GM18868 (cell line): Measurements from ENCODE around the gene TGFBR1.
A peak's percentile ranks its signal among the peaks of the same experiment; 100 is the strongest.

Experiments used
- ATAC-seq: cut with Tn5 transposase; IDR thresholded peaks from one replicate; pipeline ENCODE4 v1.9.1; 2021; ENCODE audit warnings: mild to moderate bottlenecking, moderate library complexity; ENCODE audit not compliant: unreplicated experiment

Gene TGFBR1

DNA sequence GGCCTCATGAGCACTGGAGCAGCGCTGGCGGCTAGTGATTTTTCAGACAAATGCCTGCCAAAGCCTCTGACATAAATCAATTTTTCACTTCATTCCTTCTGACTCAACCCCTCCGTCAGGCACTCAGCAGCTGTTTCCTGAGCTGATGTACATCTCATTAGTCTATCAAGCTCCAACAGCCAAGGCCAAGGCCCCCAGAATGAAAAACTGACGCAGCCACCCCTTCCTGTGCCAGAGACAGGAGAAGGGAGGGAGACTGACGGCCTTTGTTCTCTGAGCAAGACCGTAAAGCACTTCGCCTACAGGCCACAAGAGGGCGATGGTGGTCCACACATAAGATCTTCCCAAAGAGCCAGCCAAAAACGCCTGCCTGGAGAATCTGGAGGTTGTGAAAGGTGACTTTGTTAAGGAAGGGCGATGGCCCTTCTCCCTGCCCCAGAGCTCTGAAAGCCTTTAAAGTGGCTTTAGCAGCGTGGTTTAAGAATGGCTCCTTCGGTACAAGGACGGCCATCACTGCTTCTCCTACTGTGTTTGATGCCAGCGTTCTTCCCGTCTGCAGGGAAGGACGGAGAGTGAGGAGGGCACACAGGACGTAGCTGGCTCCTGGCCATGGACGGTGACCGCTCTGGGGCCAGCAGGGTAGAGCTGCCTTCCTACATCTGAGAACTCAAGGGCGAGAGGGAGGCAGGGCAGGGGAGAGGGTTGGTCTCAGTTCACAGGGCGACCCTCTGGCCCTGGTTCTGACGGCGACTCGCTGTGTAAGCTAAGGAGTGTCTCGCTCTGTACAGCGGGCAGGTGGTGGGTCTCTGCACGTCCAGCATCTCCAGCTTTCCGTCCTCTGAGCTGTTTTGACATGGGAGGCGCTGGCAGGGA, 79.8 kb downstream of the TGFBR1 start:
- ATAC-seq: peak; percentile 49

DNA sequence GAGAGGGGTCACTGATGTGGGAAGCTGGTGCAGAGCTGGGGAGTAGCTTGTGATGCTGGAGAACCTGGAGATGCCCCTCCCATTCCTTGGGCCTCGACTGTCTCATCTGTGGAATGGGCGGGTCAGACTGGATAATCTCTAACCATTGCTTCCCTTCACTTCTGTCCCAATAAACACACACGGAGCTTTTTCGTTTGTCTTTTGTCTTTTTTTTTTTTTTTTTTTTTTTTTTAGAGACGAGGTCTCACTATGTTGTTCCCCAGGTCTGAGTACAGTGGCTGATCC, 80.4 kb downstream of the TGFBR1 start:
- no peak for ATAC-seq

DNA sequence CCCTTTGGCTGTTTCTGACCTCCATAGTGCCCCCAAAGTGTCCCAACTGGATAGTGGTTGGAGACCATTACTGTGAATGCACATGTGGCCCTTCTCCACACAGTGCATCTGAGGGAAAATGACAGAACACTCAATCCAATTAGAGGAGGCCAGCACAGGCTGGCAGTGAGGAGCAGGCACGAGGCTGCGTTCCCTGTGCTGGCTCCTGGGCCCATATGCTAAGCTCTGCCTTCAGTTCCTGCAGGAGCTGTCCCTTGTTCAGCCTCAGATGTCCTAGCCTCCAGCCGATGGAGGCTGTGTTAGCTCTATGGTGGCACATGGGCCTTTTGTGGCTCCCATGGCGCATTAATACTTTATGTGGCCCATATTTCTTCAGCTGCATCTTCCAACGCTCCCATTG, 81.0 kb downstream of the TGFBR1 start:
- no peak for ATAC-seq

DNA sequence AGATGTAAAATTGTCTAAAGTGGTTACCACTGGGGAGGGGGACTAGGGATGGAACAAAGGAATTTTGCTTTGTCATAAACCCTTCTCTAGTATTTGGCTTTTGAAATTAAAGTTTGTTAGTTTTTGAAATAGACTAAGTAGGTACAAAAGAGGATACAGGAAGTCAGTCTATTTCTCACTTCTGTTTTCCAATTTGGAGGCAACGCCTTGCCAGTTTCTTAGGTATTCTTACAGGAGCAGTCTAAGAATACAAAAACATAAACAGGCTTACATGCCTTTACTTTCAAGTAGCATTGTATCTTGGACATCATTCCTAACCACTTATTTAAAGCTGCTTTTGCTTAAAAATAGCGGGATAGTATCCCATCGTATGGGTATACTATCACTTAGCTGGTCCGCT, 82.4 kb downstream of the TGFBR1 start:
- ATAC-seq: no peak

DNA sequence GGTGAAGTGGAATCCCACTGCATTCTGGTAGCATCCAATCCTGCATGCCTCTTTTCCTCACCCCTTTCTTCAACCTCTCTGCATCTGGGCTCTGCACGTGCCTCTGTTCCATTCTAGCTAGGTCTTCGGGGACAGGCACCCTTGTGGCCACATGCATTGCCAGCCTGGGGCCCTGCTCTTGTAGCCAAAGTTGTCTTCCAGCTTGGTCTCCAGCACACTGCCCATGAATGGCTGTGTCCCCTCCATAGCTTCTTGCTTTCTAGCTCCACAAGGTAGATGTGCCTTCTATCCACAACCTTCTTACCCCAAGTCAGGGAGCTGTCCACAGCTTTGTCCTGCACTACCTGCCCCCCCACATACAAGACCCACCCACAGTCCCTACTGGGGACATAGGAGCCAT, 84.3 kb downstream of the TGFBR1 start:
- ATAC-seq: no peak

DNA sequence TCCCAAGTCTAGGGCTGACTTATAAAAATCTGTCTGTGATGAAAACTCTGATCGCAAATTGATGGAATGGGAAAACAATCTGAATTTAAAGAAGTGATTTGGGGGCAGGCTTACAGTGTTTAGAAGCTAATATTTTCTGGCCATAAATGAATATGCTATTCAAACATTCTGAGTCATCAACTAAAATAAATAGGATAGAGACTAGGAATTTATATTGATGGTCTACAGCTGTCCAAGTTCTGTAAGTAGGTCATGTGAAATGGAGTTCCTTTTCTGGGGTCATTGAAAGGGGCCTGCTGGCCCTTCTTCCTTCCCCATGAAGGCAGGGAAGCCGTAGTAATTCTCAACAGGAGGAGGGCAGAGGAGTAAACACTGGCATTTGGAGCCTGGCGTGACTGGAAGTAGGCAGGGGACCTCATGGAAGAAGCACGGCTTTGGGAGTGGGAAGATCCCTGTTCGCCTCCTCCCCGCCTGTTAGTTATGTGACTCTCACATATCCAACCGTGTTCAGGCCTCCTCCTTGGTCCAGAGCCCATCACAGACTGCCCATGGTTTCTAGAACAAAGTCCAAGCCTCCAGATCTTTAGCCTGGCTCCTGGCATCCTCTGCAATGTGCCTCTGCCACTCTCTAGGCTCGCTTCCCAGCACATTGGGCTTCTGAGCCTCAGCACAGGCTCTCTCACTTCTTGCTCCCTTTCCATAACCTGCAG, 85.1 kb downstream of the TGFBR1 start:
- no peak for ATAC-seq

DNA sequence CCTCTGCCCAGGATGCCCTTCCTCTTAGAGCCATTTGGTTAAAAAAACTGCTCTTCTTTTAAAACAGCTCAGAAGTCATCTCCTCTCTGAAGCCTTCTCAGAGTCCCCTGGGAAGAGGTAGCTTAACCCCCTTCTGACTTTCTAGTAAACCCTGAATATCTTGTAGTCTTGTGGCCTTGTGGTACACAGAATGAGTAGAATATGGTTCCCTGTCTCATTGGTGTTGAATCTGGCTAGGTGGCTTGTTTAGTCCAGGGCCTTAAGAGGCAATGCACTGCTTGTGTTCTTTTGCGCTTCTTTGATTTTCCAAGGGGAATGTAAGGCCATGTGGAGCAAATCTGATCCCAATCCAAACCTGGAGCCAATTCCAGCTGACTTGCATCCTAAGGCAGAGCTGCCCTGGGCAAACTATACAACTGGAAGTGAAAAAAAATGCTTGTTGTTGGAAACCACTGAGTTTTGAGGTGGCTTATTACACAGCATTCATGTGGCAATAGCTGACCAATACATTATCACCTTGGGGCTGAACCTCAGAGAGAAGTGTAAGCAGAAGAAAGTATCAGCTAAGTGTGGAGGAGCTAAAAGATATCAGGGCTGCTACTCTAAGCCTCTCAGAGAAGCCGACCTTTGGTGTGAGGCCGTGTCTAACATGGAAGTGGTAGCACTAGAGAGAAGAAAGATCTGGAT, 85.8 kb downstream of the TGFBR1 start:
- no peak for ATAC-seq

DNA sequence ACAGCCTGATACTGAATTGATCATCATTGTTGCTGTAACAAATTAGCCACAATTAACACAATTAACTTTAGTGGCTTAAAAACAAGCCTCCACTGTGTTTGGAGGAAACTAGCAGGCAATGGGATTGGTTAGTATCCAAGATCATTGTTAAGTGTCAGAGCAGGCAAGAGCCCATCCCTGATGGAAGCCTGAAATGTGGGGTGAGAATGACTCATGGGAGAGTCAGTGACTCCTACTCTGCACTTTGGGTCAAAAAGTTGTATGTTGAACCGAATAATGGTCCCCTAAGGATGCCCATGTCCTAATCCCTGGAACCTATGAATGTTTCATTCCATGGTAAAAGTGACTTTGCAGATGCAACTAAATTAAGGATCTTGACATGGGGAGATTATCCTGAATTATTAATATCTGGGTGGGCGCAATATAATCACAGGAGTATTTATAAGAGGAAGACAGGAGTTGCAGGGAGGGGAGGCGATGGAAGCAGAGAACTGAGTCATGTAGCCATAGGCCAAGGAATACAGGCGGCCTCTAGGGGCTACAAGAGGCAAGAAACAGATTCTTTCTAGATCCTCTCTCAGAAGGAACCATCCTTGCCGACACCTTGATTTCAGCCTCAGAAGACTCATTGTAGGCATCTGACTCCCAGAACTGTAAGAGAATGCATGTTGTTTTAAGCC, 88.0 kb downstream of the TGFBR1 start:
- no peak for ATAC-seq

DNA sequence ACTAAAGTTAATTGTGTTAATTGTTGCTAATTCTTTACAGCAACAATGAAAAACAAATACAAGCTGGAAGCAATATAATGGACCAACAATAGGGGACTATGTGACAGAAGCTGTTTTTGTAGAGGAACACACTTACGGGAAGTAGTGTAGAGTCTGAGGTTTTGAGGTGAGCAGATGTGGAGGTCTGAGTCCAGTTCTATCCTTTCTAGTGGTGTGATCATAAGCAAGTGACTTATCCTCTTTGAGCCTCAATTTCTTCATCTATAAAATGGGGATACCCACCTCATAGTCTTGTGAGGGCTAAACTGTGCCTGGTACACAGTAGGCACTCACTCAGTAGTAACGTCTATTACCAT, 88.5 kb downstream of the TGFBR1 start:
- no peak for ATAC-seq

DNA sequence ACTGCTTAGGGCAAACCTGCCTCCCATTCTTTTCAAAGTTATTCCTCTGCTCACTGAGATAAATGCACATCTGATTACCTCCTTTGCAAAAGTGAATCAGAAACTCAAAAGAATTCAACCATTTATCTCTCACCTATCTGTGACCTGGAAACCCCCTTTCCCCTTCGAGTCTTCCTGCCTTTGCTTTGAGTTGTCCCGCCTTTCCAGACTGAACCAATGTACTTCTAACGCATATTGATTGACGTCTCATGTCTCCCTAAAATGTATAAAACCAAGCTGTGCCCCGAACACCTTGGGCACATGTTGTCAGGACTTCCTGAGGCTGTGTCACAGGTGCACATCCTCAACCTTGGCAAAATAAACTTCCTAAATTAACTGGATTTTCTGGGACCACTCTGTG, 91.6 kb downstream of the TGFBR1 start:
- peak; percentile 40 for ATAC-seq

DNA sequence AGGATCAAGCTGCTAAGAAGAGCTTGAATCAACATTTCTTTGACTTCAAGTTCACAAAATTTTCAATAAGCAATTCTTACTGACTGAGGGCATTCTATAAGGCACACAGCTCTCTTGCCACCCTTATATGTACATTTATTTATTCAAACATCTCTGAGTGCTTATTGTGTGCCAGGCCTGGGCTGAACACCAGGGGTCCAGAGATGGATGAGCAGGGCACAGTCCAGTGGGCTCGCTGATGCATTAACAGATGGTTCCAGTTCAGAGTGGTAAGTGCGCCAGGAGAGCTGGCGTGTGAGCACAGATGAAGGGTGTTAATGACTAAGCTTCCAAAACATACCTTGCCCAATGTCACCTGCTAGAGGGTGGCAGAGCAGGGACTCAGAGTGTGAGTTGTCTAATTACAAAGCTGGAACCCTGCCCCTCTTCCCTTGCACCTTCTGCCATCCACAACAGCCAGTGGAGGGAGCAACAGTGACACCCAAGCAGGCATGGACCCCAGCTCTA, 92.3 kb downstream of the TGFBR1 start:
- ATAC-seq: no peak

DNA sequence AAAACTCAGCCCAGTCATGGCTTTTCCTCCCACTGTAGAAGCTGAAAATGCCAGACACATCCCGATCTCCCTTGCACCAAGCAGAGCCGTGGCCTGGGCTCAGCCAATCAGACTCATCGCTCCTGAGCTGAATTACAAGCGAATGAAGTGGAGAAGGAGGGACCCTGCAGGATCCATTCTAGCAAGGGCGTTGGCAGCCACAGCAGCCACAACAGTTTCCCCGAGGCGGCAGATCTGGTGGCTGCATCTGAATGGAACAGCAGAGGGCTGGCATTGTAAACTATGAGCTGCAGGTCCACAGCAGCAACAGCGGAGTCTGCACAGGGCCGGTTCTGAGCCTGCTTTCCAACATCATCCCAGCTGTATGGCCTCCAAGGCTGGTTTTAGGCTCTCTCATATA, 93.1 kb downstream of the TGFBR1 start:
- ATAC-seq: no peak

DNA sequence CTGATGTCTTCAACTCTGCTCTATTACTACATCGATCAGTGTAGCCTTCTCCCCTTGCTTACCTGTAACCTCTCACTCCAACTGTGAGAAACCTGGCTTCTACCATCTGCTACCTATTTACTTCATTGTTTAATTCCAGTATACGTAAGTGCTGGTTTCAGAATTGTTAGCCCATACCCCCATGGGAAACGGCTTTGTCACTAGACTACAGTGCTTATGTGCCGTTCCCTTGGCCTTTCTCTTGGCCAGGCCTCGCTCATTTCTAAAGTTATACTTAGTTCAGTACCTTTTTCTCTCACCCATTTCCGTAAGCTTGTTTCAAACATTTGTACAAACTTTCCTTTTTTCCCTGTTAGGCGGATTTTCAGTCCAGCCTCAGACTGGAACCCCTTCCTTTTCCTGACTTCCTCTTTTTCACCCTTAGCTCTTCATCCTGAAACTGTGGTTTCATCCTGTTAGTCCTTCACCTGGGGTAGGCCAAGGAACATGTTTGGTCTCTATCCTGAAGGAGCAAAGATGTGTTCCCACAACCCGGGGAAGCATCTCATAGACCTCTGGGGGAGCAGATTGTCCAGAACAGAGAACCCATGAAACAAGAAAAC, 95.1 kb downstream of the TGFBR1 start:
- peak; percentile 64 for ATAC-seq

DNA sequence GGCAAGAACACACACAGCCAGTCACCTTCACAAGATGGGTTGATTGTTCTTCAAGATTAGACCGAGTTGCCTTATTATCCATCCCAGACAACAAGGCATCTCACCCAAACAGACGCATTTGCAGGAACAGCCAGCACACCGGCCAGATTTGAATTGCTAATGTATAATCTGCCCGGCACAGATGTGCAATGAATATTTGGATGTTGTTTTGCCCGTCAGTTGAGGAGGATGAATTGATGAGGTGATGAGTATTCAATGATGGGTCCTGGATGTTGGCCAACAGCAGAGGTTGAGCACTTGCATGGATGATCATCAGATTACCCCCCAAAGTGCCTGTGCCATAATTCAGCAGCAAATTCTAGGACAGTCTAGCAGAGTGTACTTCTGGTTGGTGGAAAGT, 96.7 kb downstream of the TGFBR1 start:
- no peak for ATAC-seq
